ENCODE measurements around the gene USP3. TPM values are rescaled to one million over a fixed set of nuclear protein-coding genes. Genes with fewer than 3 reads are reported as not detected.

USP3 gene
- total and polyA plus RNA-seq, 3 donors from 2014 or later: 23.2 to 43.1 (median 38.5) TPM

- TF ChIP-seq CTCF (IDR thresholded peaks at IDR 0.05) (no peak), POLR2A (IDR thresholded peaks at IDR 0.05) (no peak)
- DNase-seq: no peak
- Histone ChIP-seq H3K27ac (no peak overlapping the region), H3K27me3 (no peaks in the 10 kb centered on the region), H3K4me3 (no peak overlapping the region), H3K9me3 (no peaks in the 10 kb centered on the region), H3K36me3 (ENCODE audit: low read depth, missing control alignments) (no peaks in the 10 kb centered on the region), H3K4me1 (no peaks in the 10 kb centered on the region)
- intact Hi-C loops (cut with DNase I; ENCODE audit: low total_unique reads): no loop called here
Observed at GRCh38 chr15:63573533-63573932, 69.1 kb downstream of the USP3 start.

DNA sequence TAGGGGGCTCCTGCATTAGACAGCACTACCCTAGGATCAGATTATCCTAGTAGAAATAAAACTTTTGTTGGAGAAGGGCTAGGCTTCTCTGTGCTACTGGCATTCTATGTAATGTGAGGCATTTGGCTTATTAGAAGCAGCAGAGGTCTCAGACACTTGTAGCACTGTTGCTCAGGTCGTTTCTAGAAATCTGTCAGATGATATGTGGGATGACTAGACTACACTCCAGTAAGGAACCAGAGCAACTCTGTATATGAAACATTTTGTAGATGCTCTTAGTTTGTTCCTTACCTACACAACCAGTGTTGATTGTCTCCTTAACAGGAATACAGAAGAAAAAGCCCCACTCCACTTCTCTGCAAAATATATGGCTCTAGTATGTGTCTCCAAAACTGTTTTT is 70.9 kb downstream of the USP3 start:
- H3K4me1 ChIP-seq: no peaks in the 10 kb centered on the region
- DNase-seq: no peak
- no peaks in the 10 kb centered on the region for H3K27me3 ChIP-seq
- H3K9me3 ChIP-seq: no peaks in the 10 kb centered on the region
- 52 to 55% methylated on average over 1 of the region's 1 CpG for WGBS, 2 donors
- intact Hi-C loops (cut with DNase I; ENCODE audit: low total_unique reads): no loop called here
- H3K27ac ChIP-seq: no peak overlapping the region
- H3K4me3 ChIP-seq: no peak overlapping the region
- TF ChIP-seq POLR2A (IDR thresholded peaks at IDR 0.05) (no peak), CTCF (IDR thresholded peaks at IDR 0.05) (no peak)
- H3K36me3 ChIP-seq (ENCODE audit: low read depth, missing control alignments): no peaks in the 10 kb centered on the region

DNA sequence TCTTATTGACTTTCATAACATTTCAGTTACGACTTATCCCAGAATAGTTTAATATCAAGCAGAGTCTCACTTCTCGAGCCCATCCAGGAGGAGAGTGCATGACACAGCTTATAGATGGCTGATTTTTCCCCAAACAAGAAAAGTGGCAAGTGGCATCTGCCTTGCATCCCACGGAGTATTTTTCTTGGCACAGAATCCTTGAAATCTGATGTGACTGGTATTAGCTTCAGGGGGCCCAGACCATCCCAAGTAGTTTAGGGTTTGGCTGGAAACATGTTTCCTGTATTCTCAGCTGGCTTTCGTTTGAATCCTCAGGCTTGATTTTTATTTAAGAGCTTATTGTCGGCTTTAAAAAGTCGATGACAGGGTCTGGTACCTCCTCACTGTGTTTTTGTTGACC is 72.0 kb downstream of the USP3 start:
- WGBS, 2 donors: 87 to 88% methylated on average over 6 of the region's 6 CpGs
- Histone ChIP-seq H3K4me1 (no peaks in the 10 kb centered on the region), H3K9me3 (no peaks in the 10 kb centered on the region), H3K36me3 (ENCODE audit: low read depth, missing control alignments) (no peaks in the 10 kb centered on the region), H3K27ac (no peak overlapping the region), H3K4me3 (no peak overlapping the region), H3K27me3 (no peaks in the 10 kb centered on the region)
- TF ChIP-seq POLR2A (IDR thresholded peaks at IDR 0.05) (no peak), CTCF (IDR thresholded peaks at IDR 0.05) (no peak)
- intact Hi-C loops (cut with DNase I; ENCODE audit: low total_unique reads): no loop called here
- no peak for DNase-seq

DNA sequence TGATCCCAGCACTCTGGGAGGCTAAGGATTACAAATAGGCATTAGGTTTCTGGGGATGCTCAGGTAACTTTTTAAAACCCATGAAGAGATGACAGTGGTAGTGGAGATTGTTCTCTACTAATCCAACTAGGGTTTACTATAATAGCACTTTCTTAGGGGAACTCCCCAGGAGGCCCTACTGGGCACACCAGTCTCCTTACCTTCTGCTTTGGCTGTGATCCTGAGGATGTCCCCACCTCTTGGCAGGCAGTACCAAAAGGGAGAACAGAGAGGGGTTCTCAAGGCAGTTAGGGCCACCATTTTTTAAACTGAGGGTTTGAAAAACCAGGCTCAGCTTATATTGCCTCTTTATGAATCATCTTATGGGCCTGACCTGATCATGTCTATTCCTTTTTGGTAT is 77.8 kb downstream of the USP3 start:
- no peak overlapping the region for H3K27ac ChIP-seq
- H3K9me3 ChIP-seq: no peaks in the 10 kb centered on the region
- H3K27me3 ChIP-seq: no peaks in the 10 kb centered on the region
- no peaks in the 10 kb centered on the region for H3K36me3 ChIP-seq (ENCODE audit: low read depth, missing control alignments)
- no peak overlapping the region for H3K4me3 ChIP-seq
- intact Hi-C loops (cut with DNase I; ENCODE audit: low total_unique reads): no loop called here
- no peak for DNase-seq
- TF ChIP-seq POLR2A (IDR thresholded peaks at IDR 0.05): no peak
- TF ChIP-seq CTCF (IDR thresholded peaks at IDR 0.05): no peak
- no peaks in the 10 kb centered on the region for H3K4me1 ChIP-seq

DNA sequence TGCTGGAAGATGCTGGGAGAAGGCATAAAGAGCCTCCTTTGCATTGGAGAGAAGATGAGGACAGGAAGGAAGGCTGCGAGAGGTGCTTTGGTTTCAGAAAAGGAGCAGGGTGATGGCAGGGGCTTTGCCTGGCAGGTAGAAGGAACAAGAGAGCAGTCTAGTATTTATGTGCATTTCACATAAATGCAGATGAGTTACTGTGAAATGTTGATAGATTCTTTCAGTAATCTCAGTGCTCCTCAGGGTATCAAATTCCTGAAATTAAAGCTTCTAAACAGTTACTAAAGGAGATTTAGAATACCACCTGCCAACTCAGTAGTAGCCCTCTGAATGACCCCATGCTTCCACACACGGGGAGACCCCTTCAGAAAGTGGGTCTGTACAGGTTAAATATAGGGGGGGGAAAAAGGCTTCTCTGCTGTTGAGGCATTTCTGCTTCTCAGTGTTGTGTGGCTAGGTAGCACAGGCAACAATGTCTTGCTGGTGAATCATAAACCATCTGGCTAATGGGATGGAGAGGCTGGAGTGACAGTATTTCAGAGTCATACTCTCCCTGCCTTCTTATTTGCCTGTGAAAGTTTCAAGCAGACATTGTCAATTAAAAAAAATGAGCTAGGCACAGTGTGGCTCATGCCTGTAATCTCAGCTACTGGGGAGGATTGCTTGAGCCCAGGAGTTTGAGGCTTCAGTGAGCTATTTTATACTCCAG is 78.5 kb downstream of the USP3 start:
- H3K4me3 ChIP-seq: no peak overlapping the region
- no peaks in the 10 kb centered on the region for H3K36me3 ChIP-seq (ENCODE audit: low read depth, missing control alignments)
- no peaks in the 10 kb centered on the region for H3K9me3 ChIP-seq
- 86 to 91% methylated on average over 2 of the region's 2 CpGs for WGBS, 2 donors
- intact Hi-C loops (cut with DNase I; ENCODE audit: low total_unique reads): no loop called here
- H3K4me1 ChIP-seq: no peaks in the 10 kb centered on the region
- no peak overlapping the region for H3K27ac ChIP-seq
- DNase-seq: no peak
- TF ChIP-seq POLR2A (IDR thresholded peaks at IDR 0.05) (no peak), CTCF (IDR thresholded peaks at IDR 0.05) (no peak)
- H3K27me3 ChIP-seq: no peaks in the 10 kb centered on the region

Measured in testis (tissue), 3 donors.